GM21723 (cell line): ENCODE results near the gene COL5A2.

Source experiments
- ATAC-seq: cut with Tn5 transposase; IDR thresholded peaks from one replicate; pipeline ENCODE4 v1.9.1; 2021; ENCODE audit warnings: mild to moderate bottlenecking, moderate library complexity; ENCODE audit not compliant: unreplicated experiment

The COL5A2 gene

GRCh38 chr2:189179570-189179950 is at the start of gene COL5A2:
Gene COL5A2 (minus strand): TSS chr2:189179761. CDS start chr2:189179604, 157 bp downstream.
- ATAC-seq, result no peak

- no peak for ATAC-seq
Observed at GRCh38 chr2:189226017-189226416, 46.5 kb upstream of the COL5A2 start.

GRCh38 chr2:189225032-189225431 is 45.5 kb upstream of the COL5A2 start:
- no peak for ATAC-seq

- no peak for ATAC-seq
Observed at GRCh38 chr2:189222468-189223105, 43.0 kb upstream of the COL5A2 start.

GRCh38 chr2:189221811-189222467 is 42.4 kb upstream of the COL5A2 start:
- no peak for ATAC-seq

DNA sequence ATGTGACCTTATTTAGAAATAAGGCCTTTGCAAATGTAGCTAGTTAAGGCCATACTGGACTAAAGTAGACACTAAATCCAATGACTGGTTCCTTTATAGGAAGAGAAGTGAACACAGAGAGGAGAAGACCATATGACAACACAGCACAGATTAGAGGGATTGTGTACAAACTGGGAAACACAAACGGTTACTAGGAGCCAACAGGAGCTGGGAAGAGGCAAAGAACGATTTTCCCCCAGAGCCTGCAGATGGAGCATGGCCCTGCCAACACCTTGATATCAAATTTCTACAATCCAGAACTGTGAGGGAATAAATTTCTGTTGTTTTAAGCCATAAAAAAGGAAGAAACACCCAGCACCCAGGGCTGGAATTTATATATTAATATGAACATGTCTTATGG is 38.7 kb upstream of the COL5A2 start:
- ATAC-seq, result no peak

DNA sequence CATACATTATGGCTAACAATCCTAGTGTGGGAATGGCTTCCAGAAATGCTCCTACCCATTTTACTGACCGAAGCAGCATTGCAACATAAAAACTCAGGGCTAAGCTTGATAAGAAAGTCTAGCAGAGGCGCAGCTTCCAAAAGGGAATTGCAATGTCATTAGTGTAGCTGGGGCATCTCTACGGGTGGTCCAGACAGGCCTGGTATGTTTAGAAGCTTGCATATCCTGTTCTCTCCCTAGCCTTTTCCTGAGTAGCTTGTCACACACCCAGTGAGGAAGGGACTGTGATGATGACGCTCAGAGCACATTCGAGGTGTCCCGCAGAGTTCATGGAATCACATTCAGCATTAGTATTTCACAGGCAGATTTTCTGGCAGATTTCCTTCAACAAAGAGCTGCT is 38.0 kb upstream of the COL5A2 start:
- no peak for ATAC-seq

GRCh38 chr2:189217051-189217450 is 37.5 kb upstream of the COL5A2 start:
- ATAC-seq, result no peak

GRCh38 chr2:189214484-189214883 is 34.9 kb upstream of the COL5A2 start:
- ATAC-seq, result no peak

- ATAC-seq, result no peak
Observed at GRCh38 chr2:189213250-189213649, 33.7 kb upstream of the COL5A2 start.

DNA sequence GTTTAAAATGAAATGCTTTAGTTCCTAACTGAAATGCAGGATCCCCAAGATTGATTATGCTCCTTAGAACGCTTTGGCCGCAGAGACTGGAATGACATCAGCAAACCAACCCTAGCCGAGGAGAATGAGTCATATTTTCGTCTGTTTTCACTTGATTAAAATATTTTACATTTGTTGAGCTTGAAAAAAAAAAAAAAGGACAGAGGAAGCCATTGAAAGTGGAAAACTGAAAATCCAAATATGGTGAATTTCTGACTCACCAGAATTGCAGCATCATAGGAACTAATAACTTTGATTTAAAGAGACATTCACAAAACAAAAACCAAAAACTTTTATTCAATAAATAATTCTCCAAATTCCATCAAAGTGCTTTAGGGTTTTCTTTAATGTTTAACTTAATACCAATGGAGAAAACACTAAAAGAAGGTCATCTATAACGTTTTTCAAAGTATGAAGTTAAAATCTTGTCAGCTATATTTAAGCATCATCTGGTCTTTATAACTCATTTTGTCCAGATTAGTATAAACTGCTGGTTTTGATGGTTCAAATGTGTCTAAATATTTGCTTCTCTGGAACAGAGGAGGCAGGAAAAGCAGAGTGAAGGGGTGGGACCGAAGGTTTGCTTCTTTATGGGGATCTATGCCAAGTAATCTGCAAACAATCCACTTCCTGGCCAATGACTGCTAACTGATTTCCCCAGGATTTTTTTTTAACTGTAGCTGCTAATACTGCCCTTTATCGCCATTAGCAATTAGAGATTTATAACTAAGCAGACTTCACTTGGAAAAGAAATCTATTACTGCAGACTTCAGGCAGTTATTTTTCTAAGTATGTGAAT is 30.9 kb upstream of the COL5A2 start:
- ATAC-seq, result no peak

GRCh38 chr2:189208254-189208653 is 28.7 kb upstream of the COL5A2 start:
- ATAC-seq, result no peak

DNA sequence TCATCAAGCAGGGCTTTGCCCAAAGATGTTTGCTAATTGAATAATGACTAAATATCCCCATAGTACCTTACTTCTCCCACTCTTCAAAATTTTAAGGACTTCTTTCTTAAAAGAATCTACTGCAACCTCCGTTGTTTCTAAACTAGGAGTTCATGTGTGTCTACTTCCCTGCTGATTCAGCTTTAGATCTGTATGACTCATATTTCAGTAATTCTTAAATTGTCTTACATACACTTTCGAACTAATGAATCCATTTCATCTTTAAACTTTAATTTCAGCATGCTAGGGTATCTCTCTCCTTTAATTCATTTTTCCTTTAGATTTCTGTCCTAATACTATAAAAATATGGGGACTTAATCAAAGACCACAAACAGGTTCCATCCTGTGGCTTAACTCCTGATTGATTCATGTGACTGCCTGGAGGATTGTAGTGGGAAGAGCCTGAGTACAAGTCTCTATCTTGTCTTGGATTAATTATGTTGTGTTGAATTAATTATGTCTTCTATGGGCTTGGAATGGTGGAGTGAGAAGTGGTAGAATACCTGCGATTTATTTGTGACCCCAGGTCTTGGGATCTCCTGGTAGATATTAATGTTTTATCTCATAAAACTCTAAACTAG is 24.9 kb upstream of the COL5A2 start:
- no peak for ATAC-seq

DNA sequence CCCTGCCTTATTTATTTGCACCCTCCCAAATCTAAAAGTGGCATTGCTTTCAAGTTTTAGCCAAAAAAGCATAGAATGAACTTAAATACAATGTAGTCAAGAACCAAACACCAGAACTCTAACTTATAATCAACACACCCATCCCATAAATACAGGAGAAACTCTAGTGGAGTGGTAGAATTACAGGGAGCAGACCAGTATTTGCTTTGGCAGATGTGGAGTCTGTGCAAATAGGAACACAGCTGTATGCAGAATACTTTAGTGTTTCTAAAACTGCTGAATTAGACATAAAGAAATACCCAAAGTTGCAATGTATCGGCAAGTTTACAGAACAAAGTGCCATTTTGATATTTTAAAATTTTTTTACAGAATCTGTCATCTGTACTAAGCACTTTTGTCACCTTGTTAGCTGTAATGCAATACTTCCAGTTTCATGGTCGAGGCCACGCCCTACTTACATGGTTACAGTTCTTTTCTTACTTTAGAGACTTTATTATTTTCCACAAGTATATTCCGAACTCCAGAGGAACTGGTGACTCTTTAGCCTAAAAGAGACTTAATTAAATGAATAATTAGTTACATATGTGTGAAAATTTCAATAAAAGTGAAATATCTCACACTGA is 23.7 kb upstream of the COL5A2 start:
- no peak for ATAC-seq

DNA sequence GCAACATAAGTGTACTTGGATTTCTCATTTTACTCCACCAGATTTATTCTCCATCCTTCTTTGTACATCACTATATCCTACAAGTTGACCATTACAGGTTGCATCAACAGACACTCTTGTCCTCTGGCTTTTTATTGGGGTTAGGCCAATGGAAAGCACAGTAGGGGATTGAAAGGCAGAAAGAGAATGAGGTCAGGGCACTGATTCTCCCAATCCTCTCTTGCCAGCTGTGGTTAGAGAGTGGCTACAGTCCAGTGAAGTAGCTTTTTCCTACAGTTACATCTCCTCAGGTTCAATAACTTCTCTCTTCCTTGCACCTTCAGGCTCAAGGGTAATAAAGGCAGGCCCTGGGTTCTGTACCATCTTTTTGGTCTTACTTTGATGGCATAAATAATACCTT is 20.2 kb upstream of the COL5A2 start:
- no peak for ATAC-seq

DNA sequence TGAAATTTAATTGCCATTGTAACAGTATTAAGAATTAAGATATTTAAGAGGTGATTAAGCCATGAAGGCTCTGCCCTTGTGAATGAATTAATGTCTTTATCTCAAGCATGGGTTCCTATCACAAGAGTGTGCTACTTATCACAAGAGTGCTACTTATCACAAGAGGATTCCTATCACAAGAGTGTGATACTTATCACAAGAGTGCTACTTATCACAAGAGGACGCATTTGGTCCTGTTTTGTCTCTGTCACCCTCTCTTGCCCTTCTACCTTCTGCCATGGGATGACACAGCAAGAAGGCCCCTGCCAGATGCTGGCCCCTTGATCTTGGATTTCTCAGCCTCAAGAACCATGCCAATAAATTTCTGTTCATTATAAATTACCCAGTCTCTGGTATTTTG is 13.2 kb upstream of the COL5A2 start:
- ATAC-seq, result no peak

- ATAC-seq, result no peak
Observed at GRCh38 chr2:189191766-189192165, 12.2 kb upstream of the COL5A2 start.

- no peak for ATAC-seq
Observed at GRCh38 chr2:189190685-189191084, 11.1 kb upstream of the COL5A2 start.

- no peak for ATAC-seq
Observed at GRCh38 chr2:189188115-189188805, 8.7 kb upstream of the COL5A2 start.

DNA sequence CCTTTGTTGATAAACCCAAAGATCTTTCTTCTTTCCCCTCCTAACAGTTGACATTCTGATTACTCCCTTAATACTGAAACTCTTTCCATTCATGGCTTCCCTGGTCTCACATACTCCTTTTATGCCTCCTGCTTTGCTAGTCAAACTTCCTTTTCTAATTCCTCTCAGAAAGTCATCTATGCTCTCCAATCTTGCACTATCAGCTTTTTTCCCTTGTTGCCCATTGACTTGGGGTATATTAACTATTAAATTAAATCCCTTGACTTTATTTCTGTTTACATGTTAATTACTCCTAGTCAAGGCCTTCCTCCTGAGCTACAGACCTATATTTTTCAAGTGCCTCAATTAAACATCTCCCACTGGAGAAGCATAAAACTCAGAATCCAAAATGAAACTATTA is 3.6 kb upstream of the COL5A2 start:
- ATAC-seq, result no peak
